IPS DF 4.7 (cell line): ENCODE results near the gene OR10R2.
"Not testable (repeated sequence)": the region's sequence is repeated elsewhere in the genome, so short reads cannot be mapped to it uniquely, and the experiment has no call there.

Source experiments
- DNase-seq: peaks from one replicate; pipeline ENCODE4 v3.0.0-alpha.2; 2013; ENCODE audit warnings: low spot score; ENCODE audit errors: extremely low read depth

OR10R2 gene, protein sequence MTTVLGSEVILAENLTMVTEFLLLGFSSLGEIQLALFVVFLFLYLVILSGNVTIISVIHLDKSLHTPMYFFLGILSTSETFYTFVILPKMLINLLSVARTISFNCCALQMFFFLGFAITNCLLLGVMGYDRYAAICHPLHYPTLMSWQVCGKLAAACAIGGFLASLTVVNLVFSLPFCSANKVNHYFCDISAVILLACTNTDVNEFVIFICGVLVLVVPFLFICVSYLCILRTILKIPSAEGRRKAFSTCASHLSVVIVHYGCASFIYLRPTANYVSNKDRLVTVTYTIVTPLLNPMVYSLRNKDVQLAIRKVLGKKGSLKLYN

DNA sequence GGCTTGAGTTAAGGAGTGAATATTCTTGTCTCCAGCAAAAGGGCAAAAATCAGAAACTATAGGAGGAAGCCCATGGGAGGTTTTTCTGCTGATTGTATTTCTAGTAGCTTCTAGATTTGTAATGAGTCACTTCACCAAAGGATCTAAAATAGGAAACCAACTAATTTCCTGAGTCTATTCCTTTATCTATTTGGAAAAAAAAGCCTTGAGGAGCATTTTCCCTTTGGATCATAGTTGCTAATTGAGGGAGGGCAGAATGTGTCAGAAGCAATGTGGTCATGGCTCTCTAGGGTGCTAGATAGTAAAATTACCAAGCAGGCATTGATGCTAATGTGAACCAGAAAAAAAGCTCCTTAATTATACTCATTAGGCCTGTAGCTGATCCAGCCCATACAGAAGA lies at the start of gene OR10R2:
Gene OR10R2 (plus strand): TSS at position 301 of the 400 bp plus-strand sequence. CDS start 106 bp downstream, outside the sequence.
- DNase-seq = no peak

DNA sequence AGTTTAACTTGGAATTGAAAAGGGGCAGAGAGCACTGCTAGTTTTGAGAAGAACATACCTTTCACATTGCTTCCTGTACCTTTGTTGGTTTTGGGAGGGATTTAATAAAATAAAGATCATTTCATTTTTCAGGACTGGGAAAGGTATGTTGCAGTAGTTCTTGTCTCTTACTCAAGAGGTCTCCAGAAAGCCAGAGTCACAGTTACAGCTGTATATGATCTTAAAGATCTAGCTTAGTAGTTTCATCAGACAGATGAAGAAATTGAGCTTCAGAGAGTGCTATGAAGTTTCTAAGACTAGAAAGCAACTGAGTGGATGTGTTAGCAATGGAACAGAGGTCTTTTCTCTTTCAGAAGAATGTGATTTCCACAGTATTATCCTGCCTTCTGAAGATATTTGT lies 47.0 kb upstream of the OR10R2 start:
- DNase-seq = no peak

DNA sequence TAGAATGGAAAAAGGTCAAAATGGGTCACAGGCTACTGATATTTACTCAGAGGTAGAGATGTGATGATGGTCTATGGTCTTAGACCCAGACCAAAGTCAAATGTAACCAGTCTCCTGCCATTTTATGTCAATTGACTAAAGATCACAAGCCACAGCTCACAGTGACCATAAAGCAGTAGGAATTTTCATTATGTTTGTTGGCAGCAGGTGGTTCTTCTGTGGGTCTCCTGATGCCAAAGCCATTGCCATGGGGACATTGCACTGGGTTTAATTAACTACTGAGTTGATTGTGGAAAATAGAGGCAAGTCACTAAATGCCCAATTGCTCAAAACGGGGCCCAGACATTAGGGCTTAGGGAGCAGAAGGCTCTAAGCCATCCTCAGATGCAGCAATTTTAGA lies 45.9 kb upstream of the OR10R2 start, which contains the start of gene OR10K2:
Gene OR10K2 (minus strand): TSS at position 101 of the 400 bp plus-strand sequence. CDS start 5,371 bp downstream, outside the sequence.
- no peak for DNase-seq

DNA sequence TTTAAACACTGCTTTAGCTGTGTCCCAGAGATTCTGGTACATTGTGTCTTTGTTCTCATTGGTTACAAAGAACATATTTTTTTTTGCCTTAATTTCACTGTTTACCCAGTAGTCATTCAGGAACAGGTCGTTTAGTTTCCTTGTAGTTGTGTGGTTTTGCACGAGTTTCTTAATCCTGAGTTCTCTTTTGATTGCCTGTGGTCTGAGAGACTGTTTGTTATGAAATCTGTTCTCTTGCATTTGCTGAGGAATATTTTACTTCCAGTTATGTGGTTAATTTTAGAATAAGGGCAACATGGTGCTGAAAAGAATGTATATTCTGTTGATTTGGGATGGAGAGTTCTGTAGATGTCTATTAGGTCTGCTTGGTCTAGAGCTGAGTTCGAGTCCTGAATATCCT lies 41.9 kb upstream of the OR10R2 start:
- not testable (repeated sequence) for DNase-seq

DNA sequence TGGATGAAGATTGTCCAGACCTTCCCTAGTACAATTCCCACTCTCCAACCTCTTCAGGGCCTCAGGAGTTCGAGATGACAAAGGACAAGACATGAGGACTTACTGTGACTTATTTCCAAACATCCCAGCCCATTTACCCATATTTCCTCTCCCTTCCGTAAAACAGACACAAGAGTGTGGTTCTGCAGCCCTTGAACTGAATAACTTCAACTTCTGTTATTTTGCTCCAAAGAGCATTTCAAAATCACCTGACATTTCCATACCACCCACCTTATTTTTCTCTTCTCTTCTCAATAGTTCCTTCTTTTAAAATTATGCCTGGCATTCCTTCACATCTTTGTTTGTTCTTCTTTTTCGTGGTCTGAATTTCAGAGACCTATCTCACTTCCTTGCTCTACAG lies 37.3 kb upstream of the OR10R2 start:
- no peak for DNase-seq

DNA sequence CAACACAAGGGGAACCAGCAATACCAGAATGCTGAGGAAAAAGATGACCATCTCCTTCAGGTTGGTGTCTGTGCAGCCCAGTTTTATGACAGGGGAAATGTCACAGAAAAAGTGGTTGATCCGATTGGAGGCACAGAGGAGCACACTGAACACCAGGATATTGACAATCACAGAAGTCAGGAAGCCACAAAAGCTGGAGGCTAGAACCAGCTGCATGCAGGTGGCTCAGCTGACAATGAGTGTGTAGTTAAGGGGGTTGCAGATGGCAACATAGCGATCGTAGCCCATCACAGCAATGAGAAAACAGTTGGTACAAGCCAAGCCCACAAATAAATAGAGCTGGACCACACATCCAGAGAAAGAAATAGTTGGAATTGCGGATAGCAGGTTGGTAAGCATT lies 26.6 kb upstream of the OR10R2 start:
- no peak for DNase-seq

DNA sequence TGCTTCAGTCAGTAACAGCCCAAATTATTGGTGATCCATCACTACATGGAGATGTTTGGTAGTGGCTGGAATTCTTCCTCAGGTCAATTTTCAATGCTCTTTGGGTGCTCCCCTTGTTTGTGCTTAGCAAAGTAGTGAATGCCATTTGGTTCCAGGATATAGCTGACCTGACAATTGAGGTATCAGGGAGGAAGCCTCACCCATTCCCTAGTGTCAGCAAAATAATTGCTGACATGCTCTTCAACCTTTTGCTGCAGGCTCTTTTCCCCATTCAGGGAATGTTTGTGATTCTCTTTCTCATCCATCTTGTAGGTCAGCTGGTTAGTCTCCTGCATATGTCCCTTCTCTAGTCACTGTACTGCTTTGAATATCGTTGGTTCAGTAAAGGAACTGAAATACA lies 17.5 kb upstream of the OR10R2 start:
- DNase-seq = no peak

DNA sequence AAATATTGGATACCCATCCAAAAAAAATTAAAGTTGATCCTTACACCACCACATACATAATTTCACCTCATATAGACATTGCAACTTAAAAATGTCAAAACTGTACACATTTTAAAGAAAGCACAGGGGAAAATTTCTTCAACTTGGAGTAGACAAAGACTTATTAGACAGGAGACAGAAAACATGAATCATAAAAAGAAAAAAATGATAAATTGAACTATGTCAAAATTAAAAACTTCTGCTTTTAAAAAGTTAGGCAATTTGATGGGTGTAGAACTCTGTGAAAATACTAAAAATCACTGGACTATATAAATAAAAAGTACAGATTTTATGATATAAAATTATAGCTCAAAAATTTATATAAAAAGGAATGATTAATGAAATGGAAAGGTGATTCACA lies 14.8 kb upstream of the OR10R2 start:
- DNase-seq = no peak

DNA sequence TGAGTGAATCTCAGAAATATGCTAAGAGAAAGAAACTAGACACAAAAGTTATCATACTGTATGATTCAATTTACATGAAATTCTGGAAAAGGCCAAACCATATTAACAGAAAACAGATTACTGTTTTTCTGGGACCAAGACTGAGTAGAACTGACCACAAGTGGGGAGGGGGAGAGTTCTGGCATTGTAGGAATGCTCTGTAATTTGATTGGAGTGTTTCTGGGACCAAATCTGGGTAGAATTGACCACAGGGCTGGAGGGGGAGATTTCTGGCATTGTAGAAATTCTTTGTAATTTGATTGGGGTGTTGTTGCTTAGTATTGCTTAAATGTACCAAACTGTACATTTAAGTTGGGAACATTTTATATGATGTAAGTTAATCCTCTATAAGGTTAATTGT lies 13.8 kb upstream of the OR10R2 start:
- DNase-seq = no peak

DNA sequence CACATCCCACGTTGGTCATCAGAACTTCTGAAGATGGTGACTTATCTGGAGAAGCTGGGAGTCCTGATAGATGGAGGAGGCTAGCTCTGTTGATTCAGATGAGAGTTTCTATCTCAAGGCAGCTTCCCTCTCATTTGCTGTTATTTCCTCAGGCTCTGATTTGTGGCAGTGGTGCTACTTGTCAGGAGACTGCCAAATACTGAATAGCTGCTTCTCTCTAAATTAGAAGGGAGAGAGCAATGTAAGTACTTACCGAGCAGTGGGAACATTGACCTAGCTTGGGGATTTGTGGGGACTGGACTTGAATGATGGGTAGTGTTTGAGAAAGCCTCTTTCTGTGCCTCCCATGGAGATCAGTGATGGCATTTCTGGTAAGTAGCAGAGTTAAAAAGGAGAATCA lies 10.5 kb upstream of the OR10R2 start, which contains the start of gene OR10K1:
Gene OR10K1 (plus strand): TSS at position 301 of the 400 bp plus-strand sequence. CDS start 3,728 bp downstream, outside the sequence.
- DNase-seq = no peak

DNA sequence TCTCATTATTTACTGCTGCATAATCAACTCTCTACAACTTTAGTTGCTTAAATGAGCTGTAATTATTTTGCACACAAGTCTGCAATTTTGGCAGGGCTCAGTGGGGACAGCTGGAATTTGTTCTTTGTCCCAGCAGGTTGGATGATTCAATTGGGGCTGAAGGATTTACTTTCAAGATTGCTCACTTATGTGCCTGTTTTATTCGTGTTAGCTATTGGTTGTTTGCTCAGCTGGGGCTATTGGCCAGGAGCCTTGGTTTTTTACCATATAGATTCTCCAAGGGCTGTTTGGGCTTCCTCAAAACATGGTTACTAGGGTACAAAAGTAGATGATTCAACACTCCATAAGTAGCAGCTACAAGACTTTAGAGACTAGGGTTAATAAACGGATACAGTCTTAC lies 13.4 kb downstream of the OR10R2 start:
- no peak for DNase-seq

DNA sequence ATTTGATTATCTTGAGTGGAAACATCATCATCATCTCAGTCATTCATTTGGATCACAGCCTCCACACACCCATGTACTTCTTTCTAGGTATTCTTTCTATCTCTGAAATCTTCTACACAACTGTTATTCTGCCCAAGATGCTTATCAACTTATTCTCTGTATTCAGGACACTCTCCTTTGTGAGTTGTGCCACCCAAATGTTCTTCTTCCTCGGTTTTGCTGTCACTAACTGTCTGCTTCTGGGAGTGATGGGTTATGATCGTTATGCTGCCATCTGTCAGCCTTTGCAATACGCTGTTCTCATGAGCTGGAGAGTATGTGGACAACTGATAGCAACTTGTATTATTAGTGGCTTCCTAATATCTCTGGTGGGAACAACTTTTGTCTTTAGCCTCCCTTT lies 19.3 kb downstream of the OR10R2 start:
- DNase-seq = no peak

DNA sequence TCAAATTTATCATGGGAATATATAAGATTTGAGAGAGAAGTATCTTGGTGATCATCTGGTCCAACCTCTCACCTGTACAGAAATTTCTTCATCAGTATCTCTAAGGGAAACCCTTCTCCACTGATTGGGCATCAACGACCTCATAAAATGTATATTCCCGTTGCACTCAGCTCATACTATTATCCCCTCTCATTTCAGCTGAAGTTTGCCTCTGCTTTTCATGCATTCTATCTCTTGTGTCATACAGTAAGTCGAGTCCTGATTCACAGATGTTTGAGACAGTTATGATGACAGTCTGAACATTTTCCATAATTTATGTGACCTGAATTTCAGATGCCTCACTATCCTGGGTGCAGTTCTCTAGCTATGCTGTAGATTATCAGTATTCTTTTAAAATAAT lies 21.0 kb downstream of the OR10R2 start:
- no peak for DNase-seq

DNA sequence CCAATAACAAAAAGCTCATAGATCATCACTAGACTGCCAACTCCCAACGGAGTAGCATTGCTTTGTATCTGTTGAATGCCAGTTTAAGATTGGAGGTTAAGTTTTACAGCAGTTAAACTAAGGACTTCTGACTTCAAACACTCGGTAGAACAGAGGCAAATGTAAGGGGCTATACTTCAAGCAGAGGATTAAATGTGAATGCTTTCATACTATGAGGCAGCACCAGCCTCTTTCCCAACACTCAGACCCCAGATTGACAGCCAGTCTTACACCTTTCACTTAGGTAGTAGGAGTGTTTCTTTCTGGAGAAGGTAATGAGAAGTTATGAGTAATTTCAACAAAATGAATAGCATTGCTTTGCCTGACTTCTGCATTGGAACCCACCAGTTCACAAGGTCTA lies 22.8 kb downstream of the OR10R2 start:
- DNase-seq = no peak

DNA sequence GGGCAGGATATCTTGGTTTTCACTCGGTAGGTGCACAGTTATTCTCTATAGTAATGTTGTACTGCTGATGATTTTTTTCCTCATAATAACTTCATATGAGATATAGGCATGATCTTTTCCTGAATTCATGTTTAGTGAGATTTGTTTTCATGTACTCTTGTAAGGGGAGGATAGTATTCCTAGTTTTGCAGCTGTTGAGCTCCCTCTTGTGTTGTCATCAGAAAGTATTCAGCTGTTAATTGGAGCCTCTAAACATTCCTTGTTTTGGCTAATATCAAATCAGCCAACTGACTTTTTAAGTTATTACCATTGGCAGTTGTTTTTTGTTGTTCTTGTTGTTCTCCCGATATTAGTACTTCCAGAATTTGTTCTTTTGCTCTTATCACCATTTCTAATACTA lies 24.4 kb downstream of the OR10R2 start:
- DNase-seq = peak; percentile 16

DNA sequence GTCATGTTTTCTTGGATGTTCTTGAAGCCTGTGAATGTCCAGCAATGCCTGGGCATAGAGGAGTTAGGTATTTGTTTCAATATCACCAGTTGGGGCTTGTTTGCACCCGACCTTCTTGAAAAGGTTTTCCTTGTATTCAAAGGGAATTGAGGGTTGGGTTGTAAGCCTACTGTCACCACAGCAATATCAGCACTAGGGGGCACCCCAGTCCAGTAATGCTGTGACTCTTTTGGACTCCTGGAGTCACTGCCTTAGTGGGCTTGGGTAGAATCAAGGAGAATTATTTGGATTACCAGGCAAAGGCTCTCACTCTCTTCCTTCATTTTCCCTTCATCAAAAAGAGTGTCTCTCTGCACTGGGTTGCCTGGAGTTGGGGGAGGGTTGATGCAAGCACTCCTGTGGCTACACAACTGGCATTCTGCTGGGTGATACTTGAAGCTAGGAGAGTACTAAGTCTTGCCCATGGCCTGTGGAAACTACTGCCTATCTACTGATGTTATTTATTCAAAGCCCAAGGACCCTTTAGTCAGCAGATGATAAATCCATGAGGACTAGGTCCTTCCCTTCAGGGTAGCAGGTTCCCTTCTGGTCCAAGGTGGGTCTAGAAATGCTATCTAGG lies 34.5 kb downstream of the OR10R2 start:
- DNase-seq = peak; percentile 69

DNA sequence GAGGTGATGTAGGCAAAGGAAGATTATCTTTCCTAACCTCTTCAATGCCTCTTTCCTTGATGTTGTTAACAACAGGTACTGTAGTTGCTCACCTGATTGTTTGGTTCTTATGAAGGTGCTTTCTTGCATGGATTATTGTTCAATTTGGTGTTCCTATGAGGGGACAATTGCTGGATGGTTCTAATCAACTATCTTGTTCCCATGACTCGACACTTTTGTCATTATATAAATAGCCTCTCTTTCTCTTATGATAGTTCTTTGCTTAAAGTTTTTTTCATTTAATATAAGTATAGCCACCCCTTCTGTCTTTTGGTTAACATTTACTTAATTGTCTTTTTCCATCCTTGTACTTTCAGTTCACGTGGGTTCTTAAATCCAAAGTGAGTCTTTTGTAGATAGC lies 35.5 kb downstream of the OR10R2 start:
- DNase-seq = no peak

DNA sequence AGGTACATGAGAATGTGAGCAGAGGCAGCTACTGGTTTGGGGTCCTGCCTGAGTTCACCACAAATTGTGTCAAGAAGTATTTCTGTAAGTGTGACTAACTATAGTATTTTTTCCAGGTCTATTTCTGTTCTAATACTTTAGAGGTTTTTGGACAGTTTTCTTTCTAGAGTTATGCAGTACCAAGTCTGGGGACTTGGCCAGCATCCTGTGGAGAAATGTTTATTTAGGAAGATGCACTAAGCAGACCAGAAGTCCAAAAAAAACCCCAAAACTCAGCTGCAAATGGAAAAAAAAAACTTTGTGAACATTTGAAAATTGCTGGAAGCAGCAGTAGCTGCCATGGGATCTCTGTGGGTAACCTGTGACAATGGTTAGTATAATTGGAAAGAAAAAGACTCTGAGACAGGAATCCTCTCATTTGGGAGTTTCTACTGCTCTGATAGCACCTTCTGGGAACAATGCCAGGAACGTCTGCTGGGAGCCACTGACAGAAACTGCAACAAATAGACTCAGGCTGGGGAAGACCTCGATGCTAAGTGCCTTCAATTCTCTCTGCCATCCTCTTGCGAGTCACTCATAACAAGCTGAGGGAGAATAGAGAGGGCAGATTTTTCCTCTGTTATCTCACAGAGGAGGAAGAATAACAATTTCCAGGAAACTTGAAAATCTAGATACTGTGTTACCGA lies 37.6 kb downstream of the OR10R2 start:
- DNase-seq = no peak

DNA sequence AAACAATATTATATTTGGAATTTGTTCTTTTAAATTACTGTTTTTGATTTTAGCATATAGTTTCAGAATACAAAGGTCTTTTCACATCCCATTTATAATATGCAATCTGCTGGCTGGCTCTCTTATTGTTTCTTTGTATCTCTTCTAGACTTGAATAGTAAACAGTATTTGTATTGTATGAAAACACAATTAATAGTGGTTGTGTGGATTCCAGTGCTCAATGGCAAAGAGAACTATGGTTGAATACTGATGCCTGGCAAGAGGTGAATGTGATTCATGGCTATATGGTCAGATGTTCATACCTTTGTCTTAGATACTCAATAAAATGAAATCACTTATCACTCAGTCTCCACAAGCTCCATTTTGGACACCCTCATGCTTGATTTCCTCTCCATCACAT lies 44.9 kb downstream of the OR10R2 start:
- DNase-seq = no peak

DNA sequence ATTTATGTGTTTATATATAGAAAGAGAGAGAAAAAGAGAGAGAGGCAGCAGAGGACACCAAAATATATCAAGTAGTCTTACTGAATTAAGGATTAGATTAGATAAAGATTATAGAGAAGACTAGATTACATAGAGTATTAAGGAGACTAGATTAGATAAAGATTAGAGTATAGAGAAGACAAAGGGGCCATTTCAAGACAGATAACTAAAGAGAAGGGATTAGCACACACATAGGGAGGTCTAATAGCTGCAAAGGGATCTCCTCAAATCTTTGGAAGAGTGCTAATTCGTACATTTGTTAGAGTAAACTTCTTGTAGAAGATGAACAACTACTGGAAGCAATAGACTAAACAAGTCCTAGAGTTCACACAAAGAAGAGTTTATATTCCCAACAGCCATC lies 48.0 kb downstream of the OR10R2 start:
- no peak for DNase-seq

DNA sequence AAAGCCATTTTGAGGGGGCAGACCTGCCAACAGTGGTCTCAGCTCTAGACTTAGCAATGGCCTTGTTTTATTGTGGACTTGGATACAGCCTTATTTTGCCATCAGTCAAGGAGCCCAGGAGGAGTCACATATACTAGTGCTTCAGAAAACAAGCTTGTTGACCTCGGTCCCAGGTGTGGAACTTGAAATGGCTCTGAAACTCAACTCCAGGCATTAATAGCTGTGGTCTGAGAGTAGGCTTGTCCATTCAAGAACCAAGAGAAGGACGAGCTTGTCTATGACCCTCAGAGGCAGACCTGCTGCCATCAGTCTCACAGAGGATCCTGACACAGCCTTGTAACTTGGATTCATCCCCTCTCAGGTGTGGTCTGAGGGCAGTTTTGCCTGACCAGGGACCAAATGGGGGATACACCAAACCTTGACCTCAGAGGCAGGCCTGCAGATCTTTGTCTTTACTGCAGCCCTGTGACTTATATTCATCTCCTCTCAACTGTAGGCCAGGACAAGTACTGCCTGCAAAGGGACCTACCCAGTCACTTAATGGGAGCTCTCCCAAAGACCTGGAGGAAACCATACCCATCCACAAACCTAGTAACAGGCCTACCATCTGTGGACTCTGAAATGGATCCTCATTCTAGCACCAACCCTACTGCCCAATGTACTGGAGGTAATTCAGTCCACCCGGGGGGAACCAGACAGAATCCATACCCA lies 49.1 kb downstream of the OR10R2 start:
- no peak for DNase-seq

DNA sequence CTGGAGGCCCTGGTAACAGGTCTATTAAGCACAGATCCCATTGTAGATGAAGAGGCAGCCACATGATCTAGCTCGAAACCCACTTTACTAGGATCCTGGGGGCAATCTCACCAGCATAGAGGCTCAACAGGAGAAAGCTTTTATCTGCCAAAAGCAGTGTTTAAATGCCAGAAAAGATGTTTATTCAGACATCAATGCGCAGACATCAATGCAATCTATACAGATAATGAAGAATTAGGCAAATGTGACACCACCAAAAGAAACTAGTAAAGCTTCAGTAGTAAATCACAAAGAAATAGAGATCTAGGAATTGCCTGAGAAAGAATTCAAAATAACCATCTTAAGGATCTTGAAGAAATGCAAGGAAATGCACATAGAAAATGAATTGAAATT lies 49.6 kb downstream of the OR10R2 start:
- DNase-seq = no peak
